HEK293 (cell line): ENCODE data around the gene ICOS.

Experiments used
- ATF2 ChIP-seq: fragments of 450-650 bp; formaldehyde crosslinking; IDR thresholded peaks from 2 replicates; pipeline ENCODE4 v1.5.1; 2016; ENCODE audit warnings: missing biosample characterization, missing genetic modification characterization, low read depth
- CTCF ChIP-seq: fragments of 450-650 bp; formaldehyde crosslinking; IDR thresholded peaks from 2 replicates; pipeline ENCODE4 v1.5.1; 2016; ENCODE audit warnings: missing biosample characterization, missing genetic modification characterization
- PBX3 ChIP-seq: sonication (generic); formaldehyde crosslinking; IDR thresholded peaks from 2 replicates; pipeline ENCODE4 v1.8.1; 2022; ENCODE audit warnings: mild to moderate bottlenecking, moderate library complexity, missing genetic modification reagents
- ZBTB21 ChIP-seq: fragments of 450-650 bp; formaldehyde crosslinking; IDR thresholded peaks from 2 replicates; pipeline ENCODE4 v1.5.1; 2017; ENCODE audit warnings: missing biosample characterization, missing genetic modification characterization
- ZBTB49 ChIP-seq: fragments of 450-650 bp; formaldehyde crosslinking; IDR thresholded peaks from 2 replicates; pipeline ENCODE4 v1.5.1; 2016; ENCODE audit warnings: missing biosample characterization, missing genetic modification characterization, low read depth
- ZNF157 ChIP-seq: fragments of 450-650 bp; formaldehyde crosslinking; IDR thresholded peaks from 2 replicates; pipeline ENCODE4 v1.5.1; 2016; ENCODE audit warnings: missing biosample characterization, missing genetic modification characterization
- ZNF239 ChIP-seq: fragments of 450-650 bp; formaldehyde crosslinking; IDR thresholded peaks from 2 replicates; pipeline ENCODE4 v1.5.1; 2016; ENCODE audit warnings: missing biosample characterization, missing genetic modification characterization
- ZNF580 ChIP-seq: fragments of 450-650 bp; formaldehyde crosslinking; IDR thresholded peaks from 2 replicates; pipeline ENCODE4 v1.5.1; 2016; ENCODE audit warnings: missing biosample characterization, missing genetic modification characterization
- ZNF777 ChIP-seq: fragments of 450-650 bp; formaldehyde crosslinking; IDR thresholded peaks from 2 replicates; pipeline ENCODE4 v1.5.1; 2017; ENCODE audit warnings: missing biosample characterization, missing genetic modification characterization, borderline replicate concordance

GRCh38 chr2:203960811-203961210 is 24.2 kb downstream of the ICOS start:
- TF ChIP-seq CTCF = no peak
- no peak for TF ChIP-seq ZNF157
- no peak for TF ChIP-seq PBX3 (CRISPR knock-in tag)
- TF ChIP-seq ZNF777 (tag by site-specific recombination) = no peak
- no peak for TF ChIP-seq ZBTB21
- TF ChIP-seq ZNF580 (tag by site-specific recombination) = no peak
- TF ChIP-seq ZBTB49 = no peak
- no peak for TF ChIP-seq ZNF239
- TF ChIP-seq ATF2 = no peak
